Loucy (cell line): ENCODE measurements around the gene MACROD1.

Experiments
- H2AFZ ChIP-seq: fragments of 200-600 bp; sonication (generic); 2 replicates; pipeline ENCODE4 v1.6.0; 2016; ENCODE audit warnings: antibody characterized with exemption, mild to moderate bottlenecking, low read length, moderate library complexity
- H3F3A ChIP-seq: fragments of 200-600 bp; 2 replicates; pipeline ENCODE4 v1.6.0; 2016; ENCODE audit warnings: antibody characterized with exemption, low read depth, mild to moderate bottlenecking
- H3K27me3 ChIP-seq: fragments of 200-600 bp; sonication (generic); 2 replicates; pipeline ENCODE4 v1.6.1; 2014; ENCODE audit warnings: low read length, mild to moderate bottlenecking; ENCODE audit not compliant: insufficient read depth, poor library complexity, severe bottlenecking
- H3K36me3 ChIP-seq: fragments of 200-600 bp; sonication (generic); 2 replicates; pipeline ENCODE4 v1.6.1; 2016; ENCODE audit warnings: low read length; ENCODE audit not compliant: insufficient read depth
- H3K4me1 ChIP-seq: fragments of 200-600 bp; sonication (generic); 2 replicates; pipeline ENCODE4 v1.5.1; 2014; ENCODE audit warnings: low read length, mild to moderate bottlenecking; ENCODE audit not compliant: insufficient read depth, poor library complexity, severe bottlenecking
- H3K4me2 ChIP-seq: fragments of 200-600 bp; sonication (generic); 2 replicates; pipeline ENCODE4 v1.6.0; 2014; ENCODE audit warnings: antibody characterized with exemption, low read length, low read depth, mild to moderate bottlenecking; ENCODE audit not compliant: poor library complexity, severe bottlenecking
- H3K4me3 ChIP-seq: fragments of 200-600 bp; sonication (generic); 2 replicates; pipeline ENCODE4 v1.5.1; 2014; ENCODE audit warnings: low read length, mild to moderate bottlenecking, mixed read lengths; ENCODE audit not compliant: poor library complexity, severe bottlenecking
- H3K79me2 ChIP-seq: fragments of 200-600 bp; sonication (generic); 2 replicates; pipeline ENCODE4 v1.6.1; 2014; ENCODE audit warnings: low read length; ENCODE audit not compliant: insufficient read depth
- H3K9ac ChIP-seq: fragments of 200-600 bp; sonication (generic); 2 replicates; pipeline ENCODE4 v1.6.0; 2014; ENCODE audit warnings: mild to moderate bottlenecking, low read depth, low read length, moderate library complexity; ENCODE audit not compliant: poor library complexity, severe bottlenecking
- H3K9me2 ChIP-seq: fragments of 200-600 bp; sonication (generic); replicated peaks from 2 replicates; pipeline ENCODE4 v1.6.1; 2016; ENCODE audit warnings: low read depth, low read length, mixed read lengths
- H3K9me3 ChIP-seq: fragments of 200-600 bp; sonication (generic); 2 replicates; pipeline ENCODE4 v1.6.1; 2014; ENCODE audit warnings: mild to moderate bottlenecking, antibody characterized with exemption, low read length, low read depth; ENCODE audit not compliant: insufficient read depth
- H4K20me1 ChIP-seq: fragments of 200-600 bp; sonication (generic); 2 replicates; pipeline ENCODE4 v1.6.0; 2014; ENCODE audit warnings: antibody characterized with exemption, low read length, mild to moderate bottlenecking; ENCODE audit not compliant: insufficient read depth, poor library complexity, severe bottlenecking
- CTCF ChIP-seq: fragments of 200-600 bp; sonication (generic); conservative IDR thresholded peaks from 2 replicates; pipeline ENCODE4 v1.5.1; 2014; ENCODE audit warnings: mild to moderate bottlenecking, antibody characterized with exemption, low read length
- EZH2phosphoT487 ChIP-seq: fragments of 200-600 bp; IDR thresholded peaks from 2 replicates; pipeline ENCODE4 v1.6.1; 2018; ENCODE audit warnings: antibody characterized with exemption, mild to moderate bottlenecking, moderate library complexity, borderline replicate concordance

The MACROD1 gene

GRCh38 chr11:64150481-64151239, 15.3 kb downstream of the MACROD1 start:
- Histone ChIP-seq H4K20me1 (no peaks in the 10 kb centered on the region), H2AFZ (no peak overlapping the region), H3F3A (no peaks in the 10 kb centered on the region), H3K9ac (no peak overlapping the region), H3K36me3 (no peaks in the 10 kb centered on the region), H3K27me3 (no peaks in the 10 kb centered on the region), H3K79me2 (no peaks in the 10 kb centered on the region), H3K4me3 (no peak overlapping the region), H3K4me2 (no peak overlapping the region), H3K9me2 (no peaks in the 10 kb centered on the region), H3K9me3 (no peaks in the 10 kb centered on the region), H3K4me1 (no peaks in the 10 kb centered on the region)
- TF ChIP-seq CTCF (no peak), EZH2phosphoT487 (no peak)

- Histone ChIP-seq H2AFZ (no peak overlapping the region), H3K36me3 (no peaks in the 10 kb centered on the region), H3F3A (no peaks in the 10 kb centered on the region), H3K4me2 (no peak overlapping the region), H3K9me2 (no peaks in the 10 kb centered on the region), H3K79me2 (no peaks in the 10 kb centered on the region), H3K4me1 (no peaks in the 10 kb centered on the region), H4K20me1 (no peaks in the 10 kb centered on the region), H3K4me3 (no peak overlapping the region), H3K9ac (no peak overlapping the region), H3K9me3 (no peaks in the 10 kb centered on the region), H3K27me3 (no peaks in the 10 kb centered on the region)
- no peak for TF ChIP-seq CTCF
- no peak for TF ChIP-seq EZH2phosphoT487
These were observed 15.9 kb downstream of the MACROD1 start for GRCh38 chr11:64150051-64150450.

- Histone ChIP-seq H3K27me3 (no peaks in the 10 kb centered on the region), H3K79me2 (no peaks in the 10 kb centered on the region), H2AFZ (no peak overlapping the region), H3K9me3 (no peaks in the 10 kb centered on the region), H3K36me3 (no peaks in the 10 kb centered on the region), H3K4me3 (no peak overlapping the region), H3F3A (no peaks in the 10 kb centered on the region), H3K9me2 (no peaks in the 10 kb centered on the region), H3K9ac (no peak overlapping the region), H3K4me1 (no peaks in the 10 kb centered on the region), H3K4me2 (no peak overlapping the region), H4K20me1 (no peaks in the 10 kb centered on the region)
- TF ChIP-seq CTCF (peak; percentile 35), EZH2phosphoT487 (no peak)
These were observed 16.8 kb downstream of the MACROD1 start for GRCh38 chr11:64148917-64149617.
